ENCODE data around the gene GARIN5A. TPM values are rescaled to one million over a fixed set of nuclear protein-coding genes. Genes with fewer than 3 reads are reported as not detected.

GARIN5A gene
- total RNA-seq, 1 donor from 2014 or later: 1.1 TPM

GRCh38 chr19:50420127-50420526 lies 56.5 kb downstream of the GARIN5A start:
- no peaks in the 10 kb centered on the region for H3K9me3 Mint-ChIP-seq
- H3K27me3 Mint-ChIP-seq (ENCODE audit: low read depth): peaks cover 34% of the 10 kb centered on the region
- DNase-seq (ENCODE audit: low read depth, low spot score): no peak
- peaks cover 16% of the 10 kb centered on the region for H3K4me1 Mint-ChIP-seq
- peak overlapping the region; percentile 9 for H3K4me3 Mint-ChIP-seq
- TF ChIP-seq, protein P1, sequence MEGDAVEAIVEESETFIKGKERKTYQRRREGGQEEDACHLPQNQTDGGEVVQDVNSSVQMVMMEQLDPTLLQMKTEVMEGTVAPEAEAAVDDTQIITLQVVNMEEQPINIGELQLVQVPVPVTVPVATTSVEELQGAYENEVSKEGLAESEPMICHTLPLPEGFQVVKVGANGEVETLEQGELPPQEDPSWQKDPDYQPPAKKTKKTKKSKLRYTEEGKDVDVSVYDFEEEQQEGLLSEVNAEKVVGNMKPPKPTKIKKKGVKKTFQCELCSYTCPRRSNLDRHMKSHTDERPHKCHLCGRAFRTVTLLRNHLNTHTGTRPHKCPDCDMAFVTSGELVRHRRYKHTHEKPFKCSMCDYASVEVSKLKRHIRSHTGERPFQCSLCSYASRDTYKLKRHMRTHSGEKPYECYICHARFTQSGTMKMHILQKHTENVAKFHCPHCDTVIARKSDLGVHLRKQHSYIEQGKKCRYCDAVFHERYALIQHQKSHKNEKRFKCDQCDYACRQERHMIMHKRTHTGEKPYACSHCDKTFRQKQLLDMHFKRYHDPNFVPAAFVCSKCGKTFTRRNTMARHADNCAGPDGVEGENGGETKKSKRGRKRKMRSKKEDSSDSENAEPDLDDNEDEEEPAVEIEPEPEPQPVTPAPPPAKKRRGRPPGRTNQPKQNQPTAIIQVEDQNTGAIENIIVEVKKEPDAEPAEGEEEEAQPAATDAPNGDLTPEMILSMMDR (conservative IDR thresholded peaks at IDR 0.05): no peak
- H3K36me3 Mint-ChIP-seq (ENCODE audit: low read depth): no peaks in the 10 kb centered on the region
- no peak overlapping the region for H3K27ac Mint-ChIP-seq (ENCODE audit: unreplicated experiment)

DNA sequence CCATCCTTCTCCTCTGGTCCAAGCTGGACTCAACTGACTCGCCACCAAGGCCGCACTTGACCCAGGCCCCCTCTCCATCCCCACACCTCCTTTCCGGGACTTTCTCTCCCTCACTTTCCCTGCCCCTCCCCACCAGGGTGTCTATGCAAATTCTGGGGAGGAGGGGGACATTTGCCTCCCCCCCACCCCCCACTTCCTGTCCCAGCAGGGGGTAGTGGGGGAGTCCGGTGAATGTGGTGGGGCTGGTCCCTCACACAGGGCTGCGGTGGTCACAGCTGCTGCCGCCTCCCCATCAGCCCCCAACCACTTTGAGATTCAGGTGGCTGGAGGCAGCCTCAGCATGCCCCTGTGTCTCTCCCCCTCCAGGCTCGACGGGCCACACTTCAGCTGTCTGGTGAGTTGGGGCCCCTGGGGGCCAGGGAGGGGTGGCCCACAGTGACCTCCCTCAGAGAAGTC lies 57.0 kb downstream of the GARIN5A start:
- TF ChIP-seq, protein P1 (conservative IDR thresholded peaks at IDR 0.05): no peak
- Mint-ChIP-seq H3K27ac (ENCODE audit: unreplicated experiment) (no peak overlapping the region), H3K4me3 (peak overlapping the region; percentile 3), H3K9me3 (no peaks in the 10 kb centered on the region), H3K36me3 (ENCODE audit: low read depth) (no peaks in the 10 kb centered on the region), H3K27me3 (ENCODE audit: low read depth) (peaks cover 34% of the 10 kb centered on the region), H3K4me1 (peaks cover 17% of the 10 kb centered on the region)
- no peak for DNase-seq (ENCODE audit: low read depth, low spot score)

DNA sequence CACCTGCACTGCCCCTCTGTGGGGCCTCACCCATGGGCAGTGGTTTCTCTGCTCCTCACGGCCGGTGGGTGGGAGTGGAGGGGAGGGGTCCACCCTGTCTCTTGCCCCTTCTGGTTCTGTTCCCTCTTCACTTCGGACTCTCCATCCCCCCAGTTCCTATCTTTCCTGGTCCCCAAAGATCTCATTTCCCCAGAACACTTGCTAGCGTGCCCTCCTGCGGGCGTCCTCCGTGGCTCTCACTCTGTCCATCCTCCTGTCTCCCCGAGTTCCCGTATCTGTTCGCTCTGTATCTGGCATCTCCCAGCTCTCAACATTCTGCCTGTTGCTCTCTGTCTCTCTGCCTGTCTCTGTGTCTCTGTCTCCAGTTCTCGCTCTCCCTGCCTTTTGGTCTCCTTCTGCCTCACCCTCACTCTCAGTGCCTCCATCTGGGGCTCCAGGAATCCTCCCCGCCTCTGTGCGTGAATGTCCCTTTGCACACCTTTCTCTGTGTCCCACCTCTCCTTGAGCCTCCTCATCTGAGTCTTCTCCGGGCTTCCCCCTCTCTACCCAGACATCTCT lies 57.5 kb downstream of the GARIN5A start:
- peak overlapping the region; percentile 32 for H3K4me3 Mint-ChIP-seq
- H3K27me3 Mint-ChIP-seq (ENCODE audit: low read depth): peaks cover 34% of the 10 kb centered on the region
- H3K4me1 Mint-ChIP-seq: peaks cover 20% of the 10 kb centered on the region
- no peaks in the 10 kb centered on the region for H3K36me3 Mint-ChIP-seq (ENCODE audit: low read depth)
- no peaks in the 10 kb centered on the region for H3K9me3 Mint-ChIP-seq
- TF ChIP-seq, protein P1 (conservative IDR thresholded peaks at IDR 0.05): no peak
- DNase-seq (ENCODE audit: low read depth, low spot score): no peak
- no peak overlapping the region for H3K27ac Mint-ChIP-seq (ENCODE audit: unreplicated experiment)

DNA sequence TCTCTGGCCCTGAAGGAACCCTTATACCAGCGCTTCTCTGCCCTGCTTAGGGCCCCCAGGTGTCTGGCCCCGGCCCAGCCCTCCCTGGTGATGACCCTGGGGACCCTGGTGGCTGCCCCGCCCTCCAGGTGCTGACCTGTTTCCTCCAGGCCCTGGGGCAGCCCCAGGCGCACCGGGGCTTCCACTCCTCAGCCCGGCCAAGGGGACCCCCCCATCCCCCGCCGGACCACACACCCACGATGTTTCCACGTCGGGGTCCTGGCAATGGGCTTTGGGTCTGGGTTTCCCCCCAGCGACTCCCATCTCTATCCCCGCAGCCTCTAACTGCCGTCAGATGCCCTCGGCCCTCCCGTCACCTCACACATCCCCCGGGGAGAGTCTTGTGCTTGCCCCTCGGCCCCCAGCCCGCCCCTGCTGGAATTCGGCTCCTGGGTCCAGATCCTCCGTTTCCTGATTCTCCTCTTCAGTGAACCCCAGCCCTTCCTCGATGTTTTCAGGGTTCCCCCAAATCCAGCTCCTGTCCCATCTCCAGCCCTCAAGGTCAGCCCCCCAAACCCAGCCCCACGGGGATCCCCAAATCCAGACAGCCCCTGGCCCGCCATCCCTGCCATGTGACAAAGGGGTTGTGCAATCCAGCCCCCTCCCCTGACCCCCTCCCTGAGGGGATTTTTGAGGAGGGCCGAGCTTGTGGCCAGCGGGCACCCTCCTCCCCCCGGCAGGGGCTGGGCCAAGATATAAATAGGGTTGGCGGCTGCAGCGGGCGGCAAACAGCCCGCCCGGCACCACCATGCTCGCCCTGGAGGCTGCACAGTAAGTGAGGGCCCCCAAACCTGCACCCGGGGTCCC lies 58.2 kb downstream of the GARIN5A start, which contains the start of gene SPIB:
SPIB (plus strand) TSS at position 763 of the 846 bp plus-strand sequence; CDS start at position 788, 25 bp downstream.
- DNase-seq (ENCODE audit: low read depth, low spot score): no peak
- Mint-ChIP-seq H3K4me1 (peaks cover 20% of the 10 kb centered on the region), H3K27ac (ENCODE audit: unreplicated experiment) (no peak within 1 kb of the TSS), H3K36me3 (ENCODE audit: low read depth) (no peaks in the 10 kb centered on the region), H3K9me3 (no peaks in the 10 kb centered on the region), H3K4me3 (peak within 1 kb of the TSS; percentile 32), H3K27me3 (ENCODE audit: low read depth) (peaks cover 34% of the 10 kb centered on the region)
- TF ChIP-seq, protein P1 (conservative IDR thresholded peaks at IDR 0.05): no peak

DNA sequence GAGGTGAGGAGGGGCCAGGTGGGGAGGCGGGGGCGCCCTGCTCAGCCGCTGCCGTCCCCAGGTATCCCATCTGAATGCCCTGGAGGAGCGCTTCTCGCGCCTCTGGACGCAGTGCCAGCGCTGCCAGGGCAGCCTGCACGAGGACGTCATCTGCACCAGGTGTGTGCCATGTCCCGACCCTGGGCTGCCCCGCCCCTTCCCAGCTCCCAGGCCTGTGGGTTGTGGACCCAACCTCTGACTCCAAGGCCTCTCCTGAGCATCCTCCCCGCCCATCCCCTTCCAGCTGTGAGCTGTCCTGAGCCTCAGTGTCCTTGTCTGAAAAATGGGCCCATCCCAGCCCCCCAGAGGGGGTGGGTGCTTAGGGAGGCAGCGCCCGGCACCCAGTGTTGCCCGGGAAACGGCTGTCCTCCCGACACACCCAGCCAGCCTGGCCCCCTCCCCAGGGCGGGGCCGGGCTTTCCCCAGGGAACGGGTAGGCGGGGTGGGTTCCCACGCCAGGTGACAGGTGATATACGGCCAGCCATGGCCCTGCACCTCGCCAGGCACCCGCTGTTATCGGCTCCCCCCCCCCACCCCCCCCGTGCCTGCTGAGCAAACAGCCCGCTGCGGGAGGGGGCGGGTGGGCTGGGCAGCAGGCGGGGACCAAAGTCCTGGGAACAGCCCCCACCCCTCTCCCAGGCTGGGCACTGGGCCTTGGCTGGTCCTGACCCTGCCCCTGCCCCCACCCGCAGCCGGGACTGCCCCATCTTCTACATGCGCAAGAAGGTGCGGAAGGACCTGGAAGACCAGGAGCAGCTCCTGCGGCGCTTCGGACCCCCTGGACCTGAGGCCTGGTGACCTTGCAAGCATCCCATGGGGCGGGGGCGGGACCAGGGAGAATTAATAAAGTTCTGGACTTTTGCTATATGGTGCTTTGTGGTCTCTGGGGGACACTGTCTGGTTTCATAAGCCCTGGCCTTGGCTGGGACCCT lies 59.3 kb downstream of the GARIN5A start:
- Mint-ChIP-seq H3K36me3 (ENCODE audit: low read depth) (peaks cover 3% of the 10 kb centered on the region), H3K4me3 (no peak overlapping the region), H3K4me1 (peaks cover 20% of the 10 kb centered on the region), H3K27ac (ENCODE audit: unreplicated experiment) (no peak overlapping the region), H3K9me3 (no peaks in the 10 kb centered on the region), H3K27me3 (ENCODE audit: low read depth) (peaks cover 34% of the 10 kb centered on the region)
- no peak for DNase-seq (ENCODE audit: low read depth, low spot score)
- TF ChIP-seq, protein P1 (conservative IDR thresholded peaks at IDR 0.05): no peak
